Vagina (tissue), 2 donors: ENCODE data around the gene MAPK6.

ENCODE experiments used
- CTCF ChIP-seq, 3 experiments: fragments of 450-650 bp in 2 of 3; fragments of 200-600 bp in 1 of 3; sonication (generic) in 1 of 3; IDR thresholded peaks; one replicate each; pipeline ENCODE4 v1.5.1; 2017 to 2019; ENCODE audit warnings: antibody characterized with exemption in 3 of 3, mild to moderate bottlenecking in 2 of 3, moderate library complexity in 2 of 3
- POLR2A ChIP-seq, 2 donors: fragments of 450-650 bp; IDR thresholded peaks; one replicate each; pipeline ENCODE4 v1.6.1; 2017; ENCODE audit warnings: antibody characterized with exemption in 2 of 2, mild to moderate bottlenecking in 2 of 2, moderate library complexity in 2 of 2

DNA sequence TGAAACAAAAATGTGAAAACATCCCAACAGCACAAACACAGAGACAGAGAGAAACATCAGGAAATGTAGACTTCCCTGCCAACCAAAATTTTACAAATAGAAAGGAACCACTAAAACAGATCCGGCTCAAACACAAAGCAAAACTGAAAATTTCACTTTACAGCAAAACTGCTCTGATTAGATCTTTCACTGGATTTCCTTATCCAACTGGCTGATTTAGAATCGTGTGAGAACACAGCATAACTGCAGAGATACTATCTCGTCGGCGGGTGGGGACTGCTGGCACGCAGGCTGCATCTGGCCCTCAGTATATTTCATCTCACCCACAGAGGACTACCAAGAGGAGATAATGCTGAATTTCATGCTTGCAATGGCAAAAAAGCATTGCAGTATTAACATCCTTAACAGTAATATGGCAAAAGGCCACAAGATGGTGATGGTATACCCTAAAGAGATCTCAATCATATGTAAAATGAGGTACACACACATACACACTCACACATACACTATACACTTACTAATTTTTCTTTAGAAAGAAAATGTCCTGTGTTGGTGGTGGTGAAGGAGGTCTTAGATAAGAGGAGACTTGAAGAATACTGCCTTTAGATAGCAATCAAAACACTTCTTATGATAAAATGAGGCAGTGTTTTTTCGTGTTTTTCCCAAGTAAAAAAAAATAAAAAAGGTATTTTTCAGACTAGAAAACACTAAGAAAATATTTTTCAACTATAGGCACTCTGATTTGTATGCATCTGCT is 36.8 kb upstream of the MAPK6 start:
- TF ChIP-seq CTCF (IDR thresholded peaks at IDR 0.05) (peak in 1 of 3 experiments; percentile 1), POLR2A (IDR thresholded peaks at IDR 0.05) (no peak)
